Smooth muscle cell (in vitro differentiated cells): Measurements from ENCODE around the gene MSI2. TPM values are rescaled to one million over a fixed set of nuclear protein-coding genes. Genes with fewer than 3 reads are reported as not detected.

ENCODE experiments used
- DNase-seq: peaks from one replicate; lab custom pipeline; 2025; ENCODE audit not compliant: unreplicated experiment; lab: John Stamatoyannopoulos, UW
- H2AFZ ChIP-seq: fragments of 200-600 bp; sonication (generic); 2 replicates; pipeline ENCODE4 v1.6.0; 2016; ENCODE audit warnings: antibody characterized with exemption, low read depth, mild to moderate bottlenecking
- H3F3A ChIP-seq: fragments of 200-600 bp; sonication (generic); 2 replicates; pipeline ENCODE4 v1.6.0; 2017; ENCODE audit warnings: antibody characterized with exemption, low read depth
- H3K27ac ChIP-seq: fragments of 200-600 bp; sonication (generic); 2 replicates; pipeline ENCODE4 v1.5.1; 2016; ENCODE audit warnings: low read depth, mild to moderate bottlenecking
- H3K27me3 ChIP-seq: fragments of 200-600 bp; sonication (generic); 2 replicates; pipeline ENCODE4 v1.6.1; 2016; ENCODE audit warnings: low read depth, mild to moderate bottlenecking
- H3K36me3 ChIP-seq: fragments of 200-600 bp; sonication (generic); 2 replicates; pipeline ENCODE4 v1.5.1; 2016; ENCODE audit warnings: low read depth
- H3K4me1 ChIP-seq: fragments of 200-600 bp; sonication (generic); 2 replicates; pipeline ENCODE4 v1.5.1; 2016; ENCODE audit warnings: low read depth
- H3K4me2 ChIP-seq: fragments of 200-600 bp; sonication (generic); 2 replicates; pipeline ENCODE4 v1.6.0; 2016; ENCODE audit warnings: mild to moderate bottlenecking
- H3K4me3 ChIP-seq: fragments of 200-600 bp; sonication (generic); 2 replicates; pipeline ENCODE4 v1.5.1; 2016; ENCODE audit warnings: mild to moderate bottlenecking
- H3K79me2 ChIP-seq: fragments of 200-600 bp; sonication (generic); 2 replicates; pipeline ENCODE4 v1.6.0; 2016; ENCODE audit warnings: low read depth, mild to moderate bottlenecking
- H3K9ac ChIP-seq: fragments of 200-600 bp; sonication (generic); 2 replicates; pipeline ENCODE4 v1.6.0; 2016; ENCODE audit warnings: low read depth
- H3K9me3 ChIP-seq: fragments of 200-600 bp; sonication (generic); replicated peaks from 2 replicates; pipeline ENCODE4 v1.5.1; 2016; ENCODE audit warnings: low read depth
- H4K20me1 ChIP-seq: fragments of 200-600 bp; sonication (generic); 2 replicates; pipeline ENCODE4 v1.6.0; 2016; ENCODE audit warnings: low read depth
- WGBS: methylation state at CpG from one replicate; pipeline ENCODE4 v1.1.7; 2016; ENCODE audit warnings: low lambda C conversion rate; 5-methylcytosine and 5-hydroxymethylcytosine counted together
- polyA plus RNA-seq: library from polyadenylated mRNA; unstranded; fragments of >200 nt; fragmentation: Nextera tagmentation; extraction: Ambion mirVana; gene quantifications from 2 replicates; pipeline ENCODE4 v1.2.1, GENCODE V29; 2016
- total RNA-seq: library from RNA; depleted of rRNA; stranded (reverse); fragments of >200 nt; gene quantifications from 2 replicates; pipeline ENCODE4 v1.2.3, GENCODE V29; 2014
- TF ChIP-seq, protein P1 (sequence below): fragments of 200-600 bp; sonication (generic); IDR thresholded peaks from 2 replicates; pipeline ENCODE4 v1.5.1; 2017; ENCODE audit warnings: borderline replicate concordance, mild to moderate bottlenecking, antibody characterized with exemption; ENCODE audit not compliant: insufficient read depth, poor library complexity, severe bottlenecking

MSI2 gene
- total and polyA plus RNA-seq, 2 experiments from 2014 or later, result 5.7 to 36.5 TPM

DNA sequence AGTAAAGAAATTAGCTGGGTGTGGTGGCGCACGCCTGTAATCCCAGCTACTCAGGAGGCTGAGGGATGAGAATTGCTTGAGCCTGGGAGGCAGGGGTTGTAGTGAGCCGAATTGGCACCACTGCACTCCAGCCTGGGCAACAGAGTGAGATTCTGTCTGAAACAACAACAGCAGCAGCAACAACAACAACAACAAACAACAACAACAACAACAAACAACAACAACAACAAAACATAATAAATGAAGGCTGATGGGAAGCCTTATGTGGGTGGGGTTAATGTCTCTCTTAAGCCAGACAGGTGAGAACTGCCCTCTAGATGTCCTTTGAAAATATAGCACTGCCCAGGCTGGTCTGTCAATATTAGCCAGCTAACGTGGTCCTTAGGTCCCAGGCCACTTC lies 107.3 kb downstream of the MSI2 start:
- Histone ChIP-seq H3K4me1 (peaks cover 16% of the 10 kb centered on the region), H3K27me3 (no peaks in the 10 kb centered on the region), H3K27ac (no peak overlapping the region), H3K4me2 (no peak overlapping the region), H3K9ac (no peak overlapping the region), H4K20me1 (peaks cover 24% of the 10 kb centered on the region), H3K36me3 (no peaks in the 10 kb centered on the region), H3K79me2 (peaks cover 26% of the 10 kb centered on the region), H2AFZ (no peak overlapping the region), H3F3A (no peaks in the 10 kb centered on the region), H3K4me3 (no peak overlapping the region), H3K9me3 (no peaks in the 10 kb centered on the region)
- DNase-seq, result no peak
- 97% methylated on average over 4 of the region's 4 CpGs for WGBS
- TF ChIP-seq, protein P1, sequence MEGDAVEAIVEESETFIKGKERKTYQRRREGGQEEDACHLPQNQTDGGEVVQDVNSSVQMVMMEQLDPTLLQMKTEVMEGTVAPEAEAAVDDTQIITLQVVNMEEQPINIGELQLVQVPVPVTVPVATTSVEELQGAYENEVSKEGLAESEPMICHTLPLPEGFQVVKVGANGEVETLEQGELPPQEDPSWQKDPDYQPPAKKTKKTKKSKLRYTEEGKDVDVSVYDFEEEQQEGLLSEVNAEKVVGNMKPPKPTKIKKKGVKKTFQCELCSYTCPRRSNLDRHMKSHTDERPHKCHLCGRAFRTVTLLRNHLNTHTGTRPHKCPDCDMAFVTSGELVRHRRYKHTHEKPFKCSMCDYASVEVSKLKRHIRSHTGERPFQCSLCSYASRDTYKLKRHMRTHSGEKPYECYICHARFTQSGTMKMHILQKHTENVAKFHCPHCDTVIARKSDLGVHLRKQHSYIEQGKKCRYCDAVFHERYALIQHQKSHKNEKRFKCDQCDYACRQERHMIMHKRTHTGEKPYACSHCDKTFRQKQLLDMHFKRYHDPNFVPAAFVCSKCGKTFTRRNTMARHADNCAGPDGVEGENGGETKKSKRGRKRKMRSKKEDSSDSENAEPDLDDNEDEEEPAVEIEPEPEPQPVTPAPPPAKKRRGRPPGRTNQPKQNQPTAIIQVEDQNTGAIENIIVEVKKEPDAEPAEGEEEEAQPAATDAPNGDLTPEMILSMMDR, result no peak

DNA sequence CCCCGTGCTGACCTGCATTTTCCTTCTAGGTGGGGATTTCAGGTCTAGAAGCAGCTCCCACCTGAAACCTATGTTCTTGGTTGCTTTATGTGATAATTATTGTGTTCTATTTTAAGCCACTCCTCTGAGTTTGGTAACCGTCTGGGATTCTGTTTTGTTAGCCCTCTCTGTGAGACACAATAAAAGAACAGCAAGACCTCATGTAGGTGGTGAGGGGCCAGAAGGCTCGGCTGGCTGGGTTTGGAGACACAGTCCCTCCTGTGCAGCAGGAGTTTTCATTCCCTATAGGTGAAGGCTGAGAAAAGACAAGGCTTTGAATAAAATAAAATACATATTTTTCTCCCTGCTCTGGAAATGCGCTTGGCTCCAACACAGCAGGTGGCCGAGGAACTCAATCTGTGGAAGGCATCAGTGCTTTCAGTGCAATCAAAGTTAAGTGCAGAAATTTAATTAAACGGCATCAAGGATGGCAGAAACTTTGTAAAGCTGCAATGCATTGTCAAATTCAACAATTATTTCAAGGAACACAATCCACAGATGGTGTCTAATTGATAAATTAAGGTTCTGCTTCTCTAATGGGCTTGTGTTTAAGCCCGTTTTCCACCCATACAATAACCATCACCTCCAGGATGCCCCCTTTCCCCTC lies 107.8 kb downstream of the MSI2 start:
- TF ChIP-seq, protein P1, result no peak
- Histone ChIP-seq H3K79me2 (peaks cover 27% of the 10 kb centered on the region), H3F3A (no peaks in the 10 kb centered on the region), H3K4me2 (no peak overlapping the region), H3K4me3 (no peak overlapping the region), H3K27me3 (no peaks in the 10 kb centered on the region), H2AFZ (no peak overlapping the region), H3K4me1 (peaks cover 19% of the 10 kb centered on the region), H3K27ac (no peak overlapping the region), H3K36me3 (no peaks in the 10 kb centered on the region), H3K9me3 (no peaks in the 10 kb centered on the region), H4K20me1 (peaks cover 20% of the 10 kb centered on the region), H3K9ac (no peak overlapping the region)
- no peak for DNase-seq
- WGBS, result 85% methylated on average over 7 of the region's 7 CpGs

DNA sequence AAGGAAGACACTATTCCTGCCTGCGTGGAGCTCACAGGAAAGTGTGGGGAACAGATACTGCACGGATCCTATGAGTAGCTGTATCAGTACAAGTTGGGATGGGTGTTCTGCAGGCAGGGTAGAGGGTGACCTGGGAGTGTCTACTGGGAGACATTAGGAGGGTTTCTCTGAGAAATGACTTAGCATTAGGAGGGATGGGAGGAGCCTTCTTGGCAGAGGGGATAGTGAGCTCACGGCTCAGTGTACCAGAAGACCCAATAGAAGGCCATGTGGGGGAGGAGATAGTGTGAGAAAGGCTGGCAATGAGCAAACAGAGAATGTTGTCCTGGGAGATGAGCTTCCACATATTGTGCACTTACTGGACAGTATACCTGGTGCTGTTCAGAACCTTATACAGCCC lies 109.1 kb downstream of the MSI2 start:
- no peaks in the 10 kb centered on the region for H3K27me3 ChIP-seq
- no peak overlapping the region for H2AFZ ChIP-seq
- TF ChIP-seq, protein P1, result no peak
- WGBS, result 92% methylated on average over 3 of the region's 3 CpGs
- H3F3A ChIP-seq, result peaks cover 9% of the 10 kb centered on the region
- H3K4me1 ChIP-seq, result peaks cover 32% of the 10 kb centered on the region
- DNase-seq, result no peak
- H3K9ac ChIP-seq, result no peak overlapping the region
- peaks cover 24% of the 10 kb centered on the region for H3K79me2 ChIP-seq
- no peaks in the 10 kb centered on the region for H3K36me3 ChIP-seq
- peaks cover 8% of the 10 kb centered on the region for H4K20me1 ChIP-seq
- H3K4me2 ChIP-seq, result no peak overlapping the region
- H3K4me3 ChIP-seq, result no peak overlapping the region
- no peaks in the 10 kb centered on the region for H3K9me3 ChIP-seq
- no peak overlapping the region for H3K27ac ChIP-seq

DNA sequence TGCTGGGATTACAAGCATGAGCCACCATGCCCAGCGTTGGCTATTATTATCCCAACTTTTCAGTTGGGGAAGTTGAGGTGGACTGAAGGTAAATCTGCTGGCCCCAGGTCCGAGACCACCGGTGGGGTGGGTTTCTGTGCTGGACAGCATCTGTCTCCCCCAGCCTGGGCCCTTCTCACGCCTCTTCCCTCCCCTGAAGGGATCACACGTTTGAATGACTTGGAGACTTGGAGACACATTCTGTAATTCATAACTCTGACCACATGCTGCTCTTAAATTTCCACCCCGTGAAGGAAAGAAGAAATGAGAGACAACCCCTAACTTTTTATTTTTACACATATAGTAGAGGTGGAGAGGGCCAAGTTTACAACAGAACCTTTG lies 109.8 kb downstream of the MSI2 start:
- TF ChIP-seq, protein P1, result no peak

More for the DNA sequence above, 109.8 kb downstream of the MSI2 start:
- Histone ChIP-seq H3K4me3 (no peak overlapping the region), H3K36me3 (no peaks in the 10 kb centered on the region), H3K4me1 (peaks cover 35% of the 10 kb centered on the region), H2AFZ (no peak overlapping the region), H4K20me1 (peaks cover 7% of the 10 kb centered on the region), H3F3A (peaks cover 9% of the 10 kb centered on the region), H3K4me2 (no peak overlapping the region), H3K9me3 (no peaks in the 10 kb centered on the region), H3K27ac (no peak overlapping the region), H3K9ac (no peak overlapping the region), H3K27me3 (no peaks in the 10 kb centered on the region), H3K79me2 (peaks cover 18% of the 10 kb centered on the region)
- WGBS, result 85% methylated on average over 6 of the region's 6 CpGs
- no peak for DNase-seq
